HEK293T (cell line): ENCODE data around the gene TBL2.
"Not testable (repeated sequence)": the region's sequence is repeated elsewhere in the genome, so short reads cannot be mapped to it uniquely, and the experiment has no call there.

Source experiments
- CTCF ChIA-PET: fragments of 350-600 bp; formaldehyde crosslinking; extraction: SDS; loops from one replicate; lab custom pipeline; 2021; ENCODE audit warnings: antibody characterized with exemption, inconsistent platforms; lab: Yijun Ruan, JAX
- POLR2A ChIA-PET: fragments of 350-600 bp; formaldehyde crosslinking; extraction: SDS; loops from one replicate; lab custom pipeline; 2020; ENCODE audit warnings: antibody characterized with exemption, inconsistent platforms; lab: Yijun Ruan, JAX
- DNase-seq: peaks from one replicate; pipeline ENCODE4 v3.0.0; 2012; ENCODE audit warnings: mixed read lengths; ENCODE audit errors: extremely low spot score
- ARNT ChIP-seq: fragments of 450-650 bp; IDR thresholded peaks from 2 replicates; pipeline ENCODE4 v1.6.1; 2017; ENCODE audit warnings: mild to moderate bottlenecking
- BHLHE40 ChIP-seq: fragments of 450-650 bp; IDR thresholded peaks from 2 replicates; pipeline ENCODE4 v1.6.1; 2016; ENCODE audit warnings: mild to moderate bottlenecking, moderate library complexity, borderline replicate concordance
- CTBP1 ChIP-seq: fragments of 450-650 bp; IDR thresholded peaks from 2 replicates; pipeline ENCODE4 v1.6.1; 2016; ENCODE audit warnings: borderline replicate concordance
- ELF4 ChIP-seq: fragments of 450-650 bp; IDR thresholded peaks from 2 replicates; pipeline ENCODE4 v1.6.1; 2017; ENCODE audit warnings: antibody characterized with exemption
- FOXA1 ChIP-seq: fragments of 450-650 bp; IDR thresholded peaks from 2 replicates; pipeline ENCODE4 v1.6.1; 2016; ENCODE audit warnings: mild to moderate bottlenecking
- FOXK2 ChIP-seq: fragments of 450-650 bp; IDR thresholded peaks from 2 replicates; pipeline ENCODE4 v1.6.1; 2016; ENCODE audit warnings: mild to moderate bottlenecking
- FOXM1 ChIP-seq: fragments of 450-650 bp; IDR thresholded peaks from 2 replicates; pipeline ENCODE4 v1.6.1; 2017; ENCODE audit warnings: mild to moderate bottlenecking, borderline replicate concordance
- HDGF ChIP-seq: fragments of 450-650 bp; IDR thresholded peaks from 2 replicates; pipeline ENCODE4 v1.6.1; 2017; ENCODE audit warnings: antibody characterized with exemption, borderline replicate concordance
- L3MBTL2 ChIP-seq: fragments of 450-650 bp; conservative IDR thresholded peaks from 2 replicates; pipeline ENCODE4 v1.6.1; 2016; ENCODE audit warnings: mild to moderate bottlenecking
- LEF1 ChIP-seq: fragments of 450-650 bp; IDR thresholded peaks from 2 replicates; pipeline ENCODE4 v1.6.1; 2017; ENCODE audit warnings: mild to moderate bottlenecking, borderline replicate concordance
- NFRKB ChIP-seq: fragments of 450-650 bp; IDR thresholded peaks from 2 replicates; pipeline ENCODE4 v1.6.1; 2016; ENCODE audit warnings: mild to moderate bottlenecking, moderate library complexity
- PKNOX1 ChIP-seq: fragments of 450-650 bp; IDR thresholded peaks from 2 replicates; pipeline ENCODE4 v1.6.1; 2016
- SP1 ChIP-seq: fragments of 450-650 bp; IDR thresholded peaks from 2 replicates; pipeline ENCODE4 v1.6.1; 2017
- SUZ12 ChIP-seq: fragments of 450-650 bp; IDR thresholded peaks from 2 replicates; pipeline ENCODE4 v1.6.1; 2016; ENCODE audit warnings: mild to moderate bottlenecking
- TARDBP ChIP-seq: fragments of 450-650 bp; IDR thresholded peaks from 2 replicates; pipeline ENCODE4 v1.6.1; 2016
- ZNF384 ChIP-seq: fragments of 450-650 bp; IDR thresholded peaks from 2 replicates; pipeline ENCODE4 v1.6.1; 2016

Gene TBL2

GRCh38 chr7:73547841-73548240 is 30.5 kb downstream of the TBL2 start:
- CTCF ChIA-PET = no interaction called here
- POLR2A ChIA-PET = interaction anchor here (0.8 to 1.8 kb wide), 4 partner anchors 9 to 479 kb away, joined by 3 to 8 read pairs (median 4); partner anchors contain the start of gene BCL7B
- no peak for TF ChIP-seq HDGF
- TF ChIP-seq PKNOX1 = no peak
- no peak for TF ChIP-seq TARDBP
- TF ChIP-seq CTBP1 = no peak
- TF ChIP-seq L3MBTL2 = no peak
- no peak for TF ChIP-seq LEF1
- no peak for TF ChIP-seq FOXK2
- no peak for TF ChIP-seq BHLHE40
- TF ChIP-seq ARNT = no peak
- no peak for TF ChIP-seq ELF4
- no peak for TF ChIP-seq NFRKB
- TF ChIP-seq FOXM1 = no peak
- DNase-seq = no peak

- CTCF ChIA-PET = no interaction called here
- TF ChIP-seq L3MBTL2 = no peak
- no peak for TF ChIP-seq FOXK2
- no peak for TF ChIP-seq LEF1
Measured at GRCh38 chr7:73544678-73545077, 33.7 kb downstream of the TBL2 start.

GRCh38 chr7:73541722-73542121 is 36.7 kb downstream of the TBL2 start:
- DNase-seq = no peak
- TF ChIP-seq CTBP1 (no peak), HDGF (no peak), ELF4 (no peak), LEF1 (no peak), FOXM1 (no peak), SP1 (no peak), FOXK2 (no peak), ARNT (no peak), SUZ12 (no peak), NFRKB (no peak), BHLHE40 (no peak)
- POLR2A ChIA-PET = interaction anchor here (1.0 kb wide), 1 partner anchor 15 kb away, joined by 4 read pairs; no protein-coding TSS in a partner anchor
- CTCF ChIA-PET = no interaction called here

More at GRCh38 chr7:73544678-73545077, 33.7 kb downstream of the TBL2 start:
- no peak for DNase-seq
- POLR2A ChIA-PET = no interaction called here

GRCh38 chr7:73539709-73540108 is 38.7 kb downstream of the TBL2 start:
- DNase-seq = no peak
- ChIA-PET POLR2A (no interaction called here), CTCF (no interaction called here)
- TF ChIP-seq FOXK2 = no peak
- TF ChIP-seq BHLHE40 = no peak
- no peak for TF ChIP-seq CTBP1
- no peak for TF ChIP-seq TARDBP
- TF ChIP-seq NFRKB = no peak
- TF ChIP-seq ELF4 = no peak
- no peak for TF ChIP-seq LEF1
- TF ChIP-seq FOXA1 = no peak
- no peak for TF ChIP-seq ARNT
- no peak for TF ChIP-seq SP1
- no peak for TF ChIP-seq PKNOX1
- TF ChIP-seq HDGF = no peak
- TF ChIP-seq FOXM1 = no peak
- no peak for TF ChIP-seq ZNF384
- no peak for TF ChIP-seq SUZ12
- TF ChIP-seq L3MBTL2 = no peak

GRCh38 chr7:73538510-73538909 is 39.9 kb downstream of the TBL2 start:
- DNase-seq, CTCF ChIA-PET, POLR2A ChIA-PET: not testable (repeated sequence)

GRCh38 chr7:73537051-73537450 is 41.3 kb downstream of the TBL2 start:
- CTCF ChIA-PET = no interaction called here
- DNase-seq = no peak
- TF ChIP-seq L3MBTL2 = no peak
- no peak for TF ChIP-seq FOXM1
- no peak for TF ChIP-seq NFRKB
- TF ChIP-seq SUZ12 = no peak
- TF ChIP-seq FOXA1 = no peak
- no peak for TF ChIP-seq LEF1
- TF ChIP-seq PKNOX1 = no peak
- TF ChIP-seq FOXK2 = no peak
- no peak for TF ChIP-seq BHLHE40
- no peak for TF ChIP-seq ELF4
- POLR2A ChIA-PET = interaction anchor here (1.3 kb wide), 1 partner anchor 20 kb away, joined by 4 read pairs; the partner anchor contains the start of gene BCL7B

GRCh38 chr7:73536479-73536878 is 41.9 kb downstream of the TBL2 start:
- ChIA-PET CTCF (interaction anchor here (0.7 kb wide), 1 partner anchor 212 kb away, joined by 5 read pairs; no protein-coding TSS in a partner anchor), POLR2A (interaction anchor here (1.3 kb wide), 1 partner anchor 21 kb away, joined by 4 read pairs; the partner anchor contains the start of gene BCL7B)
- DNase-seq = no peak
- TF ChIP-seq ELF4 (no peak), FOXK2 (no peak), SP1 (no peak), PKNOX1 (no peak), ZNF384 (no peak), LEF1 (no peak), CTBP1 (no peak), FOXM1 (no peak), NFRKB (no peak)

GRCh38 chr7:73535918-73536317 is 42.5 kb downstream of the TBL2 start:
- DNase-seq = not testable (repeated sequence)
- POLR2A ChIA-PET = interaction anchor here (1.3 kb wide), 1 partner anchor 21 kb away, joined by 4 read pairs; the partner anchor contains the start of gene BCL7B
- CTCF ChIA-PET = interaction anchor here (0.7 kb wide), 1 partner anchor 212 kb away, joined by 5 read pairs; no protein-coding TSS in a partner anchor
